IMR-90 (cell line): ENCODE data around the gene PGR. TPM values are rescaled to one million over a fixed set of nuclear protein-coding genes. Genes with fewer than 3 reads are reported as not detected.

Experiments
- ATAC-seq: fragments of 200-7000 bp; cut with Tn5 transposase; 2 replicates; pipeline ENCODE4 v1.9.1; 2020; ENCODE audit warnings: low read depth, mild to moderate bottlenecking, moderate library complexity
- BruUV-seq: library from RNA; stranded (reverse); fragments of 400-500 nt; replicated peaks from 2 replicates; lab custom pipeline; 2021; lab: Mats Ljungman, UMichigan
- CTCF ChIA-PET: fragments of 300-600 bp; formaldehyde crosslinking; extraction: SDS; loops from one replicate; lab custom pipeline; 2021; ENCODE audit warnings: antibody characterized with exemption; lab: Yijun Ruan, JAX
- POLR2A ChIA-PET: fragments of 300-600 bp; sonication (Branson Sonifier 250); formaldehyde crosslinking; loops from one replicate; lab custom pipeline; 2022; ENCODE audit warnings: antibody characterized with exemption; ENCODE audit not compliant: unreplicated experiment; lab: Charles Lee
- DNase-seq: peaks from one replicate; pipeline ENCODE4 v3.0.0; 2013
- H2AFZ ChIP-seq: replicated peaks from 2 replicates; pipeline ENCODE3; 2013; ENCODE audit warnings: low read length, mild to moderate bottlenecking; ENCODE audit not compliant: poor library complexity
- H2AK5ac ChIP-seq: 2 replicates; pipeline ENCODE4 v1.6.1; 2013; ENCODE audit warnings: low read depth, low read length, inconsistent platforms
- H2AK9ac ChIP-seq: replicated peaks from 2 replicates; pipeline ENCODE3; 2013; ENCODE audit warnings: mild to moderate bottlenecking, low read depth, low read length, moderate library complexity; ENCODE audit not compliant: poor library complexity
- H2BK120ac ChIP-seq: 2 replicates; pipeline ENCODE4 v1.6.1; 2013; ENCODE audit warnings: low read depth, low read length, inconsistent platforms
- H2BK15ac ChIP-seq: 3 replicates; pipeline ENCODE4 v1.6.1; 2013; ENCODE audit warnings: low read depth, low read length, inconsistent platforms
- H2BK20ac ChIP-seq: 2 replicates; pipeline ENCODE4 v1.6.1; 2013; ENCODE audit warnings: low read depth, mild to moderate bottlenecking, inconsistent platforms, low read length, moderate library complexity
- H2BK5ac ChIP-seq: 2 replicates; pipeline ENCODE4 v1.6.1; 2013; ENCODE audit warnings: mild to moderate bottlenecking, low read depth, low read length, inconsistent platforms; ENCODE audit not compliant: poor library complexity, severe bottlenecking
- H3K14ac ChIP-seq: replicated peaks from 2 replicates; pipeline ENCODE4 v1.6.1; 2013; ENCODE audit warnings: low read depth, low read length, inconsistent platforms
- H3K18ac ChIP-seq: 2 replicates; pipeline ENCODE4 v1.6.1; 2013; ENCODE audit warnings: low read depth, low read length, control low read depth
- H3K23ac ChIP-seq: 2 replicates; pipeline ENCODE4 v1.6.1; 2013; ENCODE audit warnings: low read depth, low read length, inconsistent platforms
- H3K27ac ChIP-seq: 2 replicates; pipeline ENCODE4 v1.5.1; 2013; ENCODE audit warnings: mild to moderate bottlenecking, control low read depth, low read length; ENCODE audit not compliant: insufficient read depth
- H3K27me3 ChIP-seq: 2 replicates; pipeline ENCODE4 v1.6.1; 2013; ENCODE audit warnings: low read length; ENCODE audit not compliant: control insufficient read depth, insufficient read depth
- H3K36me3 ChIP-seq: 2 replicates; pipeline ENCODE4 v1.6.1; 2013; ENCODE audit warnings: low read length, mixed read lengths; ENCODE audit not compliant: control insufficient read depth, insufficient read depth
- H3K4ac ChIP-seq: 2 replicates; pipeline ENCODE4 v1.6.1; 2013; ENCODE audit warnings: low read depth, low read length, inconsistent platforms
- H3K4me1 ChIP-seq: 2 replicates; pipeline ENCODE4 v1.6.1; 2013; ENCODE audit warnings: low read length, mixed read lengths; ENCODE audit not compliant: control insufficient read depth, insufficient read depth
- H3K4me2 ChIP-seq: 2 replicates; pipeline ENCODE4 v1.6.1; 2013; ENCODE audit warnings: low read depth, mild to moderate bottlenecking, control low read depth, low read length, moderate library complexity
- H3K4me3 ChIP-seq: 2 replicates; pipeline ENCODE4 v1.5.1; 2013; ENCODE audit warnings: low read depth, mild to moderate bottlenecking, control low read depth, low read length, moderate library complexity; ENCODE audit not compliant: insufficient read depth
- H3K56ac ChIP-seq: 2 replicates; pipeline ENCODE4 v1.6.1; 2013; ENCODE audit warnings: low read length, inconsistent platforms; ENCODE audit not compliant: insufficient read depth; ENCODE audit errors: extremely low read depth
- H3K79me1 ChIP-seq, 2 experiments: 2 replicates each; pipeline ENCODE4 v1.6.1; 2013; ENCODE audit warnings: low read length in 2 of 2, inconsistent platforms in 1 of 2, low read depth in 1 of 2
- H3K9ac ChIP-seq: 2 replicates; pipeline ENCODE4 v1.6.1; 2013; ENCODE audit warnings: low read depth, low read length, control low read depth
- H3K9me1 ChIP-seq: 2 replicates; pipeline ENCODE4 v1.6.1; 2013; ENCODE audit warnings: low read length, inconsistent platforms; ENCODE audit not compliant: insufficient read depth
- H3K9me3 ChIP-seq: 2 replicates; pipeline ENCODE4 v1.6.1; 2013; ENCODE audit warnings: low read length; ENCODE audit not compliant: control insufficient read depth, insufficient read depth
- H4K20me1 ChIP-seq: 2 replicates; pipeline ENCODE4 v1.6.1; 2013; ENCODE audit warnings: low read length, inconsistent platforms; ENCODE audit not compliant: insufficient read depth
- H4K5ac ChIP-seq: 2 replicates; pipeline ENCODE4 v1.6.1; 2013; ENCODE audit warnings: mild to moderate bottlenecking, low read depth, low read length, control low read depth
- H4K8ac ChIP-seq, 2 experiments: 2 replicates each; pipeline ENCODE4 v1.6.1; 2013; ENCODE audit warnings: low read depth in 2 of 2, low read length in 2 of 2, control low read depth in 1 of 2, inconsistent platforms in 1 of 2
- H4K91ac ChIP-seq: 2 replicates; pipeline ENCODE4 v1.6.1; 2013; ENCODE audit warnings: low read depth, low read length, inconsistent platforms; ENCODE audit not compliant: insufficient read depth
- ELK1 ChIP-seq: fragments of 150-350 bp; IDR thresholded peaks from 2 replicates; pipeline ENCODE4 v1.6.1; 2016; ENCODE audit warnings: low read depth, mild to moderate bottlenecking, low read length, moderate library complexity, borderline replicate concordance
- MXI1 ChIP-seq: IDR thresholded peaks from 2 replicates; pipeline ENCODE4 v1.6.1; 2012; ENCODE audit warnings: low read depth, mild to moderate bottlenecking, low read length, moderate library complexity, borderline replicate concordance
- POLR2A ChIP-seq: IDR thresholded peaks from 2 replicates; pipeline ENCODE4 v1.6.1; 2012; ENCODE audit warnings: mild to moderate bottlenecking, low read depth, low read length
- SMC3 ChIP-seq: fragments of 150-350 bp; IDR thresholded peaks from 2 replicates; pipeline ENCODE4 v1.6.1; 2016; ENCODE audit warnings: low read depth, mild to moderate bottlenecking, antibody characterized with exemption, low read length, moderate library complexity
- WGBS, 2 experiments: methylation state at CpG; one replicate each; pipeline versions ENCODE4 v1.1.5 to v1.1.7; 2013; ENCODE audit warnings: missing lambda C conversion rate in 2 of 2; ENCODE audit not compliant: insufficient read length in 1 of 2; ENCODE audit errors: extremely low coverage in 2 of 2; 5-methylcytosine and 5-hydroxymethylcytosine counted together
- dilution Hi-C: fragments of 300-500 bp; cut with HindIII; formaldehyde crosslinking; loops from one replicate; pipeline ENCODE4 v1.14.3; 2018; ENCODE audit warnings: low sequenced_read_pairs; ENCODE audit not compliant: unreplicated experiment
- in situ Hi-C: fragments of 300-500 bp; cut with MboI; formaldehyde crosslinking; loops from 3 replicates; pipeline ENCODE4 v1.14.3; 2019; ENCODE audit warnings: low sequenced_read_pairs, inconsistent platforms, mixed read lengths
- intact Hi-C: fragments of 100-400 bp; cut with micrococcal nuclease; formaldehyde crosslinking; loops from 2 replicates; pipeline ENCODE4 v1.10.0; 2022
- polyA plus RNA-seq, 3 experiments: library from polyadenylated mRNA; depleted of rRNA; stranded (reverse); fragments of >200 nt; gene quantifications; 2 replicates each; pipeline ENCODE4 v1.2.3, GENCODE V29; 2012; ENCODE audit warnings: low replicate concordance in 1 of 3
- total RNA-seq: library from RNA; depleted of rRNA; stranded (reverse); fragments of >200 nt; gene quantifications from 2 replicates; pipeline ENCODE4 v1.2.3, GENCODE V29; 2012

Gene PGR
- total and polyA plus RNA-seq, 2 of the 4 experiments (the other 2 are of a cell fraction): under 0.01 TPM; not detected in 1

GRCh38 chr11:101063706-101064105 is 65.9 kb downstream of the PGR start:
- Histone ChIP-seq H2AFZ (no peak overlapping the region), H4K8ac (no peak overlapping the region), H3K14ac (no peak overlapping the region), H3K79me1 (no peaks in the 10 kb centered on the region), H3K56ac (no peak overlapping the region), H4K20me1 (no peaks in the 10 kb centered on the region), H3K23ac (no peak overlapping the region), H2BK20ac (no peak overlapping the region), H3K4me2 (no peak overlapping the region), H4K91ac (no peak overlapping the region), H3K9me3 (no peaks in the 10 kb centered on the region), H2BK120ac (no peak overlapping the region), H3K18ac (no peak overlapping the region), H4K5ac (no peak overlapping the region), H3K4ac (no peak overlapping the region), H3K9ac (no peak overlapping the region), H2BK5ac (no peak overlapping the region), H3K4me1 (no peaks in the 10 kb centered on the region), H3K27me3 (no peaks in the 10 kb centered on the region), H3K9me1 (no peaks in the 10 kb centered on the region), H2AK9ac (no peak overlapping the region), H2BK15ac (no peak overlapping the region), H3K36me3 (no peaks in the 10 kb centered on the region), H3K27ac (no peak overlapping the region), H3K4me3 (no peak overlapping the region), H2AK5ac (no peak overlapping the region)
- in situ Hi-C loops: no loop called here
- ATAC-seq (no peak), DNase-seq (no peak)
- ChIA-PET CTCF (interaction anchor here (0.5 kb wide), 1 partner anchor 29 kb away, joined by 3 read pairs; no protein-coding TSS in a partner anchor), POLR2A (no interaction called here)
- no peak for TF ChIP-seq MXI1
- no peak for TF ChIP-seq ELK1
- no peak for TF ChIP-seq SMC3
- no peak for TF ChIP-seq POLR2A
- dilution Hi-C loops: no loop called here
- intact Hi-C loops: no loop called here
- BruUV-seq: no TSS peak
- no CpG with 5 or more reads among the region's 3 CpGs for WGBS, 2 experiments
